MCF 10A (cell line): ENCODE data around the gene ATRIP. TPM values are rescaled to one million over a fixed set of nuclear protein-coding genes. Genes with fewer than 3 reads are reported as not detected.

ENCODE experiments used
- BruUV-seq: library from RNA; stranded (reverse); fragments of 400-500 nt; replicated peaks from 2 replicates; lab custom pipeline; 2021; lab: Mats Ljungman, UMichigan
- CTCF ChIA-PET: fragments of 300-600 bp; sonication (Branson Sonifier 250); formaldehyde crosslinking; extraction: SDS; loops from one replicate; lab custom pipeline; 2021; ENCODE audit warnings: antibody characterized with exemption, inconsistent platforms; lab: Yijun Ruan, JAX
- POLR2A ChIA-PET: fragments of 300-600, 350-650 bp; sonication (Branson Sonifier 250); formaldehyde crosslinking; extraction: SDS; loops from one replicate; lab custom pipeline; 2020; ENCODE audit warnings: antibody characterized with exemption, inconsistent platforms; lab: Yijun Ruan, JAX
- DNase-seq: peaks from one replicate; pipeline ENCODE4 v3.0.0-alpha.2; 2018; ENCODE audit not compliant: unreplicated experiment
- H3K27ac Mint-ChIP-seq: one replicate; pipeline ENCODE4 v1.8.0; 2022; ENCODE audit warnings: mild to moderate bottlenecking, low read depth, mixed read lengths; ENCODE audit not compliant: unreplicated experiment
- H3K27me3 Mint-ChIP-seq: one replicate; pipeline ENCODE4 v1.8.0; 2022; ENCODE audit warnings: mixed read lengths; ENCODE audit not compliant: insufficient read depth, unreplicated experiment
- H3K36me3 Mint-ChIP-seq: one replicate; pipeline ENCODE4 v1.8.0; 2022; ENCODE audit warnings: mild to moderate bottlenecking, moderate library complexity, mixed read lengths; ENCODE audit not compliant: insufficient read depth, unreplicated experiment
- H3K4me1 Mint-ChIP-seq: one replicate; pipeline ENCODE4 v1.8.0; 2022; ENCODE audit warnings: mixed read lengths; ENCODE audit not compliant: insufficient read depth, unreplicated experiment
- H3K4me3 Mint-ChIP-seq: one replicate; pipeline ENCODE4 v1.8.0; 2022; ENCODE audit warnings: mild to moderate bottlenecking, moderate library complexity, mixed read lengths; ENCODE audit not compliant: unreplicated experiment
- H3K9me3 Mint-ChIP-seq: one replicate; pipeline ENCODE4 v1.8.0; 2022; ENCODE audit warnings: mixed read lengths; ENCODE audit not compliant: unreplicated experiment
- intact Hi-C: fragments of 100-400 bp; cut with micrococcal nuclease; formaldehyde crosslinking; loops from 2 replicates; pipeline ENCODE4 v1.14.1; 2022
- total RNA-seq: library from RNA; stranded (reverse); gene quantifications from 2 replicates; pipeline ENCODE4 v1.2.3, GENCODE V29; 2022
- TF ChIP-seq, protein P1 (sequence below): fragments of 200-600 bp; IDR thresholded peaks from one replicate; pipeline ENCODE4 v1.8.0; 2022; ENCODE audit warnings: antibody characterized with exemption, mild to moderate bottlenecking; ENCODE audit not compliant: unreplicated experiment

Gene ATRIP
- total RNA-seq, 1 experiment from 2014 or later, result 8.6 TPM

DNA sequence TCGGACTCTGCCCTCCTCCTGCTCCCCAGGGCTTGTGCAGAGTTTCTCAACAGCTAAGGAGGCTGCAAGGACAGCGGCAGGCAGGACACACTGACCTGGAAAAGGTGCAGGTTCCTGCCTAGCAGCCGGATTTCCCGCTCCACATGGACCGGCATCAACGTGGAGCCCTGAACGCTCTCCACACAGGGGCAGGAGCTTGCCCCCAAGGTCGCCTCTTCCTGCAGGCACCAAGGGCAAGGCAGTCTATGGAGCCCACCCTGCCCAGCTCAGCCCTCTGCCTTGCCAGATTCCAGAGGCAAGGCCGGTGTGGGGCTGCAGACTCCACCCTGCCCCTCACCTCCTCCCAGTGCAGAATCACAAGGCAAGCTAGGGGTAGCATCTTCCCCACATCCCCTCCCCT lies 27.4 kb upstream of the ATRIP start:
- ChIA-PET CTCF (interaction anchor here (1.1 to 22.6 kb wide), 4 partner anchors 17 to 130 kb away, joined by 3 to 647 read pairs (median 4); partner anchors contain the start of genes CCDC51 and TMA7), POLR2A (interaction anchor here (0.5 to 22.1 kb wide), 3 partner anchors 9 to 1010 kb away, joined by 3 to 749 read pairs (median 749); partner anchors contain the start of genes NICN1 and PLXNB1)
- intact Hi-C loops, result no loop called here
- TF ChIP-seq, protein P1, sequence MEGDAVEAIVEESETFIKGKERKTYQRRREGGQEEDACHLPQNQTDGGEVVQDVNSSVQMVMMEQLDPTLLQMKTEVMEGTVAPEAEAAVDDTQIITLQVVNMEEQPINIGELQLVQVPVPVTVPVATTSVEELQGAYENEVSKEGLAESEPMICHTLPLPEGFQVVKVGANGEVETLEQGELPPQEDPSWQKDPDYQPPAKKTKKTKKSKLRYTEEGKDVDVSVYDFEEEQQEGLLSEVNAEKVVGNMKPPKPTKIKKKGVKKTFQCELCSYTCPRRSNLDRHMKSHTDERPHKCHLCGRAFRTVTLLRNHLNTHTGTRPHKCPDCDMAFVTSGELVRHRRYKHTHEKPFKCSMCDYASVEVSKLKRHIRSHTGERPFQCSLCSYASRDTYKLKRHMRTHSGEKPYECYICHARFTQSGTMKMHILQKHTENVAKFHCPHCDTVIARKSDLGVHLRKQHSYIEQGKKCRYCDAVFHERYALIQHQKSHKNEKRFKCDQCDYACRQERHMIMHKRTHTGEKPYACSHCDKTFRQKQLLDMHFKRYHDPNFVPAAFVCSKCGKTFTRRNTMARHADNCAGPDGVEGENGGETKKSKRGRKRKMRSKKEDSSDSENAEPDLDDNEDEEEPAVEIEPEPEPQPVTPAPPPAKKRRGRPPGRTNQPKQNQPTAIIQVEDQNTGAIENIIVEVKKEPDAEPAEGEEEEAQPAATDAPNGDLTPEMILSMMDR, result no peak
- H3K4me3 Mint-ChIP-seq, result no peak overlapping the region
- H3K27ac Mint-ChIP-seq, result no peak overlapping the region
- H3K4me1 Mint-ChIP-seq, result peaks cover 10% of the 10 kb centered on the region
- no peak for DNase-seq
- H3K36me3 Mint-ChIP-seq, result peaks cover 79% of the 10 kb centered on the region
- BruUV-seq, result no TSS peak
- H3K9me3 Mint-ChIP-seq, result no peaks in the 10 kb centered on the region
- no peaks in the 10 kb centered on the region for H3K27me3 Mint-ChIP-seq

DNA sequence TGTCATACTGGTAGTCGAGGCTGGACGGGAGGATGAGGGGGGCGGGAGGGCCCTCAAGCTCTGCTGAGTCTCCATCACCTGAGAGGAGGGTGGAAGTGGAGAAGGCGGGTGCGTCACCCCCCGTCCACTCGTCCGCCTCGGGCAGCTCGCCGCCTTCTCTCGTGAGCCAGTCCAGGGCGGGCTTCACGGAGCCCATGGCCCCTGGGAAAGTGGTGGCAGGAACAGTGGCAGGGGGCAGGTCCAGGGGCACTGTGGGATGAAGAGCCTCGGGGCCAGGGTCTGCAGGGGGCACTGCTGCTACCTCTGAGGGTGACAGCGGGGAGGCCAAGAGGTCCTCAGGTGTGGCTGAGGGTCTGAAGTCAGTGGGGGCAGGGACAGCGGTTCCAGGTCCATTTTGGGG lies 26.9 kb upstream of the ATRIP start:
- H3K27ac Mint-ChIP-seq, result no peak overlapping the region
- no peak for DNase-seq
- H3K9me3 Mint-ChIP-seq, result no peaks in the 10 kb centered on the region
- H3K27me3 Mint-ChIP-seq, result no peaks in the 10 kb centered on the region
- H3K4me3 Mint-ChIP-seq, result no peak overlapping the region
- ChIA-PET CTCF (interaction anchor here (0.6 to 22.6 kb wide), 3 partner anchors 17 to 61 kb away, joined by 3 to 647 read pairs (median 5); partner anchors contain the start of genes CCDC51 and TMA7), POLR2A (interaction anchor here (0.5 to 22.1 kb wide), 3 partner anchors 9 to 1010 kb away, joined by 3 to 749 read pairs (median 749); partner anchors contain the start of genes NICN1 and PLXNB1)
- intact Hi-C loops, result no loop called here
- TF ChIP-seq, protein P1, result no peak
- peaks cover 76% of the 10 kb centered on the region for H3K36me3 Mint-ChIP-seq
- peaks cover 10% of the 10 kb centered on the region for H3K4me1 Mint-ChIP-seq
- BruUV-seq, result no TSS peak

DNA sequence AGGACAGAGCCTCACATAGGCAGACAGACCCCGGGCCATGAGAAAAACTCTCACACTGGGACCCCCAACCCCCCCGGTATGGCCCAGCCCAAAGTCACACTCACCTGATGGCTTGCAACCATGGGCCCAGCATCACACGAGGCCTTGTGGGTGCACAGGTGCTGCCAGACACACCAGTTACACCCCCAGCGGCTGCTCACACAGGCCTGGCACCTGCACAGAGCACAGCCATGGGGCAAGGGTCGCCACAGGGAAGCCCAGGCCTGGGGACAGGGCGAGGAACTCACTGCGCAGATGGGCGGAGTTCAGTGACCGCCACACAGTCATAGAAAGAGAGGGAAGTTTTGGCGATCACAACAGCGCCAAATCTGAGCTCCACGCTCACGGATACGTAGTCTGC lies 26.0 kb upstream of the ATRIP start:
- no peak overlapping the region for H3K4me3 Mint-ChIP-seq
- peaks cover 17% of the 10 kb centered on the region for H3K4me1 Mint-ChIP-seq
- TF ChIP-seq, protein P1, result no peak
- no peaks in the 10 kb centered on the region for H3K27me3 Mint-ChIP-seq
- H3K27ac Mint-ChIP-seq, result no peak overlapping the region
- BruUV-seq, result no TSS peak
- POLR2A ChIA-PET, result interaction anchor here (0.6 to 20.2 kb wide), 3 partner anchors 12 to 1065 kb away, joined by 3 to 749 read pairs (median 29); no protein-coding TSS in a partner anchor
- CTCF ChIA-PET, result interaction anchor here (7.6 to 22.6 kb wide), 2 partner anchors 15 to 16 kb away, joined by 81 to 647 read pairs; partner anchors contain the start of genes CCDC51 and TMA7
- intact Hi-C loops, result no loop called here
- no peak for DNase-seq
- H3K36me3 Mint-ChIP-seq, result peaks cover 73% of the 10 kb centered on the region
- no peaks in the 10 kb centered on the region for H3K9me3 Mint-ChIP-seq

DNA sequence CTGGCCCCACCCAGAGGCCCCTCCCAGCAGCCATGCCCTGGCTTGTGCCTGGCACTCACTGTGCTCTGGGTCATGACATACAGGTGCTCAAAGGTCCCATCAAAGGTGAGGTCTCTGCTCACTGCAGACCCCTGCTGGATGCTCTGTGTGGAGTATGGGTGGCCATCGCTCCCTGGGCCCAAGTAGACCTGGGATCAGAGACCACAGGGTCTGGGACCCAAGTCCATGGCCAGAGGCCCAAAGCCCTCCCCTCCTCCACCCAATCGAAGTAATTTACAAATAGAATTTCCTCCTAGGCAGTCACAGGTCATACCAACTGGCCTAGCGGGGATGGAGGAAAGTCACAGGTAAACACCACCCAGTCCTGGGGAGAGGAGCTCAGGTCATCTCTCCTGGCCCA lies 24.3 kb upstream of the ATRIP start:
- intact Hi-C loops, result no loop called here
- TF ChIP-seq, protein P1, result no peak
- POLR2A ChIA-PET, result interaction anchor here (1.1 to 20.2 kb wide), 4 partner anchors 11 to 135 kb away, joined by 6 to 749 read pairs (median 20); partner anchors contain the start of genes CCDC51, PFKFB4 and TMA7
- Mint-ChIP-seq H3K27ac (no peak overlapping the region), H3K27me3 (no peaks in the 10 kb centered on the region), H3K9me3 (no peaks in the 10 kb centered on the region), H3K36me3 (peaks cover 68% of the 10 kb centered on the region), H3K4me1 (peaks cover 31% of the 10 kb centered on the region), H3K4me3 (no peak overlapping the region)
- CTCF ChIA-PET, result interaction anchor here (0.8 to 7.6 kb wide), 5 partner anchors 9 to 229 kb away, joined by 3 to 81 read pairs (median 3); no protein-coding TSS in a partner anchor
- no peak for DNase-seq
- BruUV-seq, result no TSS peak
